ENCODE data around the gene KCNC1.

GRCh38 chr11:17768547-17768946 lies 34.0 kb downstream of the KCNC1 start:
- no peak for TF ChIP-seq REST (IDR thresholded peaks at IDR 0.05; ENCODE audit: insufficient read depth in 1 of 2, low read depth in 2 of 2, low read length in 2 of 2)
- no peak for TF ChIP-seq TAF1 (IDR thresholded peaks at IDR 0.05; ENCODE audit: borderline replicate concordance, insufficient read depth, low read length)
- TF ChIP-seq POLR2AphosphoS5 (IDR thresholded peaks at IDR 0.05; ENCODE audit: low read depth, low read length): no peak
- no peak for TF ChIP-seq SIN3A (IDR thresholded peaks at IDR 0.05; ENCODE audit: borderline replicate concordance, insufficient read depth, low read length)
